HG03378 (cell line): Measurements from ENCODE around the gene TOM1L2.
"Not testable (repeated sequence)": the region's sequence is repeated elsewhere in the genome, so short reads cannot be mapped to it uniquely, and the experiment has no call there.

Source experiments
- ATAC-seq: cut with Tn5 transposase; IDR thresholded peaks from one replicate; pipeline ENCODE4 v1.9.1; 2021; ENCODE audit warnings: mild to moderate bottlenecking, moderate library complexity; ENCODE audit not compliant: unreplicated experiment

The TOM1L2 gene

GRCh38 chr17:17810895-17811248 lies 161.3 kb downstream of the TOM1L2 start:
- no peak for ATAC-seq

GRCh38 chr17:17810084-17810894 lies 161.9 kb downstream of the TOM1L2 start:
- ATAC-seq: no peak

- ATAC-seq: no peak
These were observed 162.6 kb downstream of the TOM1L2 start for GRCh38 chr17:17809531-17810083.

- no peak for ATAC-seq
These were observed 163.3 kb downstream of the TOM1L2 start for GRCh38 chr17:17808706-17809432.

GRCh38 chr17:17808200-17808599 lies 164.0 kb downstream of the TOM1L2 start:
- ATAC-seq: not testable (repeated sequence)

GRCh38 chr17:17807440-17807839 lies 164.8 kb downstream of the TOM1L2 start:
- no peak for ATAC-seq

GRCh38 chr17:17806611-17807274 lies 165.5 kb downstream of the TOM1L2 start:
- ATAC-seq: no peak

GRCh38 chr17:17806035-17806434 lies 166.2 kb downstream of the TOM1L2 start:
- ATAC-seq: no peak

- ATAC-seq: no peak
These were observed 166.6 kb downstream of the TOM1L2 start for GRCh38 chr17:17805575-17805974.

GRCh38 chr17:17804007-17804406 lies 168.2 kb downstream of the TOM1L2 start:
- ATAC-seq: no peak

- no peak for ATAC-seq
These were observed 170.3 kb downstream of the TOM1L2 start for GRCh38 chr17:17801800-17802481.

GRCh38 chr17:17800504-17801021 lies 171.6 kb downstream of the TOM1L2 start:
- no peak for ATAC-seq

GRCh38 chr17:17798573-17799255 lies 173.5 kb downstream of the TOM1L2 start:
- no peak for ATAC-seq

- ATAC-seq: no peak
These were observed 174.1 kb downstream of the TOM1L2 start for GRCh38 chr17:17798010-17798556.

GRCh38 chr17:17797119-17797809 lies 174.9 kb downstream of the TOM1L2 start:
- no peak for ATAC-seq

- ATAC-seq: no peak
These were observed 175.5 kb downstream of the TOM1L2 start for GRCh38 chr17:17796787-17797061.

GRCh38 chr17:17795946-17796786 lies 176.0 kb downstream of the TOM1L2 start:
- ATAC-seq: no peak

GRCh38 chr17:17795296-17795695 lies 176.9 kb downstream of the TOM1L2 start:
- ATAC-seq: no peak

GRCh38 chr17:17794382-17794781 lies 177.8 kb downstream of the TOM1L2 start:
- ATAC-seq: no peak
